NCI-H1417 treated with DMSO at 0.1 percent for 48 hours (cell line): ENCODE results near the gene RBKS.
"Not testable (repeated sequence)": the region's sequence is repeated elsewhere in the genome, so short reads cannot be mapped to it uniquely, and the experiment has no call there.

Experiments used
- DNase-seq: peaks from one replicate; lab custom pipeline; 2025; lab: John Stamatoyannopoulos, UW

RBKS gene

GRCh38 chr2:27870724-27871123, 19.5 kb downstream of the RBKS start:
- no peak for DNase-seq

GRCh38 chr2:27869763-27870162, 20.4 kb downstream of the RBKS start:
- no peak for DNase-seq

- DNase-seq, result no peak
These were observed 23.9 kb downstream of the RBKS start for GRCh38 chr2:27866237-27866636.

GRCh38 chr2:27863955-27864354, 26.2 kb downstream of the RBKS start:
- DNase-seq, result not testable (repeated sequence)

GRCh38 chr2:27863146-27863545, 27.0 kb downstream of the RBKS start:
- DNase-seq, result no peak

GRCh38 chr2:27860111-27860510, 30.1 kb downstream of the RBKS start:
- DNase-seq, result no peak

GRCh38 chr2:27857417-27858172, 32.6 kb downstream of the RBKS start:
- DNase-seq, result no peak

- no peak for DNase-seq
These were observed 33.2 kb downstream of the RBKS start for GRCh38 chr2:27856956-27857355.

- no peak for DNase-seq
These were observed 33.8 kb downstream of the RBKS start for GRCh38 chr2:27856386-27856785.

GRCh38 chr2:27855476-27855875, 34.7 kb downstream of the RBKS start:
- no peak for DNase-seq

GRCh38 chr2:27854229-27854862, 35.8 kb downstream of the RBKS start:
- no peak for DNase-seq

- no peak for DNase-seq
These were observed 37.5 kb downstream of the RBKS start for GRCh38 chr2:27852691-27853090.

- DNase-seq, result no peak
These were observed 40.5 kb downstream of the RBKS start for GRCh38 chr2:27849558-27850205.

GRCh38 chr2:27847333-27847732, 42.9 kb downstream of the RBKS start:
- no peak for DNase-seq

- no peak for DNase-seq
These were observed 45.3 kb downstream of the RBKS start for GRCh38 chr2:27844821-27845255.

- DNase-seq, result no peak
These were observed 46.2 kb downstream of the RBKS start for GRCh38 chr2:27843992-27844391.

- DNase-seq, result no peak
These were observed 47.3 kb downstream of the RBKS start for GRCh38 chr2:27842894-27843293.

GRCh38 chr2:27839022-27839618, 51.1 kb downstream of the RBKS start:
- no peak for DNase-seq

GRCh38 chr2:27838502-27838901, 51.7 kb downstream of the RBKS start:
- DNase-seq, result no peak

- DNase-seq, result no peak
These were observed 56.3 kb downstream of the RBKS start for GRCh38 chr2:27833931-27834330.

GRCh38 chr2:27832396-27832795, 57.8 kb downstream of the RBKS start:
- DNase-seq, result no peak

GRCh38 chr2:27831279-27832050, 58.7 kb downstream of the RBKS start:
- no peak for DNase-seq
